Upper lobe of left lung (tissue), 6 donors: ENCODE measurements around the gene WASF3. TPM values are rescaled to one million over a fixed set of nuclear protein-coding genes. Genes with fewer than 3 reads are reported as not detected.

ENCODE experiments used
- ATAC-seq, 2 donors: fragments of 200-7000 bp; cut with Tn5 transposase; one replicate each; pipeline ENCODE4 v1.9.1; 2022; ENCODE audit warnings: mild to moderate bottlenecking in 2 of 2, moderate library complexity in 2 of 2; ENCODE audit not compliant: low FRiP score in 2 of 2
- DNase-seq, 2 donors: peaks; one replicate each; pipeline ENCODE4 v3.0.0-alpha.2; 2019 to 2020
- H3K27ac ChIP-seq, 4 donors: fragments of 200-600 bp; sonication (generic); one replicate each; pipeline ENCODE4 v1.5.1; 2016 to 2019
- H3K27me3 ChIP-seq, 4 donors: fragments of 200-600 bp; sonication (generic); one replicate each; pipeline ENCODE4 v1.5.1; 2017 to 2019
- H3K36me3 ChIP-seq, 4 donors: fragments of 200-600 bp; sonication (generic); one replicate each; pipeline ENCODE4 v1.5.1; 2016 to 2019
- H3K4me1 ChIP-seq, 4 donors: fragments of 200-600 bp; sonication (generic); one replicate each; pipeline ENCODE4 v1.5.1; 2018 to 2019
- H3K4me3 ChIP-seq, 4 donors: fragments of 200-600 bp; sonication (generic); one replicate each; pipeline ENCODE4 v1.5.1; 2017 to 2019; ENCODE audit warnings: mild to moderate bottlenecking in 2 of 4, moderate library complexity in 1 of 4
- H3K9me3 ChIP-seq, 4 donors: fragments of 200-600 bp; sonication (generic); one replicate each; pipeline ENCODE4 v1.5.1; 2018 to 2019
- CTCF ChIP-seq, 6 experiments: fragments of 450-650 bp in 4 of 6; fragments of 200-600 bp in 2 of 6; sonication (generic) in 2 of 6; IDR thresholded peaks; one replicate each; pipeline ENCODE4 v1.5.1; 2016 to 2019; ENCODE audit warnings: antibody characterized with exemption in 6 of 6
- EP300 ChIP-seq, 4 donors: sonication (generic); formaldehyde crosslinking; IDR thresholded peaks; one replicate each; pipeline ENCODE4 v1.5.1; 2017; ENCODE audit warnings: antibody characterized with exemption in 4 of 4, control low read depth in 2 of 4
- POLR2A ChIP-seq, 4 donors: fragments of 450-650 bp; IDR thresholded peaks; one replicate each; pipeline ENCODE4 v1.5.1; 2016 to 2017; ENCODE audit warnings: antibody characterized with exemption in 4 of 4, mild to moderate bottlenecking in 2 of 4
- POLR2AphosphoS5 ChIP-seq, 2 donors: sonication (generic); formaldehyde crosslinking; IDR thresholded peaks; one replicate each; pipeline ENCODE4 v1.5.1; 2017; ENCODE audit warnings: antibody characterized with exemption in 2 of 2
- WGBS, 2 donors: methylation state at CpG; one replicate each; pipeline ENCODE4 v1.1.5; 2017 to 2018; 5-methylcytosine and 5-hydroxymethylcytosine counted together
- total RNA-seq, 6 donors: library from RNA; depleted of rRNA in 4 of 6; stranded (reverse); fragments of >200 nt in 4 of 6; gene quantifications; one replicate each; pipeline versions ENCODE4 v1.1.0 to v1.2.1, GENCODE V29; 2016 to 2021
- donor health status: DM: no; HTN: no; CAD: no; lungs with moderate emphysema.
- donor health status: DM: no; HTN: yes; CAD: no; lungs with severe emphysema.

The WASF3 gene
- total RNA-seq, 6 donors from 2014 or later = 12.6 to 23.0 (median 20.2) TPM

GRCh38 chr13:26699197-26699490 is 141.7 kb downstream of the WASF3 start:
- ATAC-seq (no peak), DNase-seq (no peak)
- Histone ChIP-seq H3K27ac (no peak overlapping the region), H3K36me3 (no peaks in the 10 kb centered on the region), H3K4me3 (no peak overlapping the region), H3K9me3 (no peaks in the 10 kb centered on the region), H3K27me3 (no peaks in the 10 kb centered on the region), H3K4me1 (peaks cover 0 to 7% (median 3%) of the 10 kb centered on the region in 4 donors)
- 90 to 94% methylated on average over 2 of the region's 2 CpGs for WGBS, 2 donors
- no peak for TF ChIP-seq CTCF (IDR thresholded peaks at IDR 0.05)
- TF ChIP-seq EP300 (IDR thresholded peaks at IDR 0.05) = no peak
- no peak for TF ChIP-seq POLR2AphosphoS5 (IDR thresholded peaks at IDR 0.05)
- TF ChIP-seq POLR2A (IDR thresholded peaks at IDR 0.05) = no peak

- no peaks in the 10 kb centered on the region for H3K9me3 ChIP-seq
- H3K36me3 ChIP-seq = no peaks in the 10 kb centered on the region
- H3K4me3 ChIP-seq = no peak overlapping the region
- DNase-seq (no peak), ATAC-seq (no peak)
- no peaks in the 10 kb centered on the region for H3K4me1 ChIP-seq
- WGBS, 2 donors = 87 to 88% methylated on average over 4 of the region's 4 CpGs
- H3K27me3 ChIP-seq = no peaks in the 10 kb centered on the region
- TF ChIP-seq CTCF (IDR thresholded peaks at IDR 0.05) (no peak), POLR2AphosphoS5 (IDR thresholded peaks at IDR 0.05) (no peak), POLR2A (IDR thresholded peaks at IDR 0.05) (no peak), EP300 (IDR thresholded peaks at IDR 0.05) (no peak)
- H3K27ac ChIP-seq = no peak overlapping the region
Observed at GRCh38 chr13:26705536-26705935, 148.1 kb downstream of the WASF3 start.

GRCh38 chr13:26706381-26706780 is 148.9 kb downstream of the WASF3 start:
- peak in 1 of 2 donors; percentile 15 for DNase-seq
- Histone ChIP-seq H3K4me1 (no peaks in the 10 kb centered on the region), H3K27me3 (no peaks in the 10 kb centered on the region), H3K9me3 (no peaks in the 10 kb centered on the region), H3K4me3 (no peak overlapping the region), H3K36me3 (no peaks in the 10 kb centered on the region), H3K27ac (no peak overlapping the region)
- no peak for ATAC-seq
- 54 to 60% methylated on average over 7 of the region's 7 CpGs for WGBS, 2 donors
- TF ChIP-seq POLR2AphosphoS5 (IDR thresholded peaks at IDR 0.05) (no peak), CTCF (IDR thresholded peaks at IDR 0.05) (no peak), EP300 (IDR thresholded peaks at IDR 0.05) (no peak), POLR2A (IDR thresholded peaks at IDR 0.05) (no peak)

GRCh38 chr13:26707122-26708006 is 149.9 kb downstream of the WASF3 start:
- no peaks in the 10 kb centered on the region for H3K36me3 ChIP-seq
- no peaks in the 10 kb centered on the region for H3K27me3 ChIP-seq
- peak; percentile 54 to 64 for ATAC-seq
- H3K27ac ChIP-seq = no peak overlapping the region
- TF ChIP-seq CTCF (IDR thresholded peaks at IDR 0.05) = peak in 4 of 6 experiments; percentile 49 to 64 (median 53)
- no peak for TF ChIP-seq POLR2A (IDR thresholded peaks at IDR 0.05)
- WGBS, 2 donors = 47 to 54% methylated on average over 10 to 12 of the region's 13 CpGs
- H3K4me1 ChIP-seq = no peaks in the 10 kb centered on the region
- no peak for DNase-seq
- H3K4me3 ChIP-seq = no peak overlapping the region
- H3K9me3 ChIP-seq = no peaks in the 10 kb centered on the region

GRCh38 chr13:26708007-26708297 is 150.5 kb downstream of the WASF3 start:
- no peaks in the 10 kb centered on the region for H3K36me3 ChIP-seq
- H3K9me3 ChIP-seq = no peaks in the 10 kb centered on the region
- no peaks in the 10 kb centered on the region for H3K4me1 ChIP-seq
- H3K4me3 ChIP-seq = no peak overlapping the region
- DNase-seq (peak in 1 of 2 donors; percentile 21), ATAC-seq (peak in 1 of 2 donors; percentile 55)
- H3K27me3 ChIP-seq = no peaks in the 10 kb centered on the region
- H3K27ac ChIP-seq = no peak overlapping the region
- no peak for TF ChIP-seq CTCF (IDR thresholded peaks at IDR 0.05)
- no peak for TF ChIP-seq POLR2AphosphoS5 (IDR thresholded peaks at IDR 0.05)
- TF ChIP-seq EP300 (IDR thresholded peaks at IDR 0.05) = no peak
- no peak for TF ChIP-seq POLR2A (IDR thresholded peaks at IDR 0.05)
- 86 to 92% methylated on average over 6 of the region's 6 CpGs for WGBS, 2 donors
